ENCODE results near the gene BABAM2.

DNA sequence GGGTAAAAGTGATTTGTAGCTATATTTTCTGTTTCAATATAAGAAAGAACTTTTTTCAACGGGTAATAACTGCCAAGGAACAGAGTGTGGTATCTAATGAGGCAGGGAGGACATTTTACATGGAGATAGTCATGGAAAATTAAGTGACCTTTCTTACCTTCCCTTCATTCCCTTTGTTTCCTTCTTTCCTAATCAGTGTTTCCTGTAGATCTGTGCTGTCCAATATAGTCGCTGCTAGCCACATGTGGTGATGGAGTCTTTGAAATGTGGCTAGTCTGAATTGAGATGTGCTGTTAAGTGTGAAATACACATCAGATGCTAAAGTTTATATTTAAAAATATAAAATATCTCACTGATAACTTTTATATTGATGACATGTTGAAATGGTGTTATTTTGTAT, 81.8 kb downstream of the BABAM2 start:
- TF ChIP-seq, protein P1, sequence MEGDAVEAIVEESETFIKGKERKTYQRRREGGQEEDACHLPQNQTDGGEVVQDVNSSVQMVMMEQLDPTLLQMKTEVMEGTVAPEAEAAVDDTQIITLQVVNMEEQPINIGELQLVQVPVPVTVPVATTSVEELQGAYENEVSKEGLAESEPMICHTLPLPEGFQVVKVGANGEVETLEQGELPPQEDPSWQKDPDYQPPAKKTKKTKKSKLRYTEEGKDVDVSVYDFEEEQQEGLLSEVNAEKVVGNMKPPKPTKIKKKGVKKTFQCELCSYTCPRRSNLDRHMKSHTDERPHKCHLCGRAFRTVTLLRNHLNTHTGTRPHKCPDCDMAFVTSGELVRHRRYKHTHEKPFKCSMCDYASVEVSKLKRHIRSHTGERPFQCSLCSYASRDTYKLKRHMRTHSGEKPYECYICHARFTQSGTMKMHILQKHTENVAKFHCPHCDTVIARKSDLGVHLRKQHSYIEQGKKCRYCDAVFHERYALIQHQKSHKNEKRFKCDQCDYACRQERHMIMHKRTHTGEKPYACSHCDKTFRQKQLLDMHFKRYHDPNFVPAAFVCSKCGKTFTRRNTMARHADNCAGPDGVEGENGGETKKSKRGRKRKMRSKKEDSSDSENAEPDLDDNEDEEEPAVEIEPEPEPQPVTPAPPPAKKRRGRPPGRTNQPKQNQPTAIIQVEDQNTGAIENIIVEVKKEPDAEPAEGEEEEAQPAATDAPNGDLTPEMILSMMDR (IDR thresholded peaks at IDR 0.05): no peak
- no peak for TF ChIP-seq EZH2 (IDR thresholded peaks at IDR 0.05)

Measured in neural progenitor cell (in vitro differentiated cells).